Panc1 (cell line): ENCODE results near the gene FAM24A. TPM values are rescaled to one million over a fixed set of nuclear protein-coding genes. Genes with fewer than 3 reads are reported as not detected.

Experiments
- ATAC-seq: fragments of 200-7000 bp; cut with Tn5 transposase; 2 replicates; pipeline ENCODE4 v1.9.1; 2020; ENCODE audit warnings: mild to moderate bottlenecking, moderate library complexity
- BruUV-seq: library from RNA; stranded (reverse); fragments of 400-500 nt; replicated peaks from 2 replicates; lab custom pipeline; 2021; lab: Mats Ljungman, UMichigan
- CTCF ChIA-PET: fragments of 300-600 bp; sonication (Branson Sonifier 250); formaldehyde crosslinking; loops from one replicate; lab custom pipeline; 2022; ENCODE audit warnings: antibody characterized with exemption; lab: Charles Lee
- POLR2A ChIA-PET: fragments of 300-600 bp; sonication (Branson Sonifier 250); formaldehyde crosslinking; loops from one replicate; lab custom pipeline; 2022; ENCODE audit warnings: antibody characterized with exemption; lab: Charles Lee
- DNase-seq: peaks from one replicate; pipeline ENCODE4 v3.0.0-alpha.2; 2010; ENCODE audit warnings: low read depth, low spot score
- H3K27ac ChIP-seq: 2 replicates; pipeline ENCODE4 v1.5.1; 2011; ENCODE audit warnings: mild to moderate bottlenecking, low read length, inconsistent platforms
- H3K27me3 ChIP-seq: fragments of 200-500 bp; sonication (Bioruptor generic); 2 replicates; pipeline ENCODE4 v1.6.0; 2014; ENCODE audit warnings: low read length, inconsistent platforms; ENCODE audit not compliant: control insufficient read depth, insufficient read depth
- H3K36me3 ChIP-seq: fragments of 200-500 bp; sonication (Bioruptor generic); 2 replicates; pipeline ENCODE4 v1.5.1; 2014; ENCODE audit warnings: inconsistent platforms, mild to moderate bottlenecking, low read length, moderate library complexity; ENCODE audit not compliant: control insufficient read depth, insufficient read depth
- H3K4me1 ChIP-seq: 2 replicates; pipeline ENCODE4 v1.5.1; 2011; ENCODE audit warnings: inconsistent platforms, mild to moderate bottlenecking, low read length, moderate library complexity; ENCODE audit not compliant: control insufficient read depth, insufficient read depth
- H3K4me3 ChIP-seq, 2 experiments: 2 replicates each; pipeline ENCODE4 v1.5.1; 2011 to 2012; ENCODE audit warnings: low read depth in 2 of 2, low read length in 2 of 2, mild to moderate bottlenecking in 2 of 2, inconsistent platforms in 1 of 2, moderate library complexity in 1 of 2
- H3K9me3 ChIP-seq: fragments of 200-500 bp; sonication (Bioruptor generic); 2 replicates; pipeline ENCODE4 v1.5.1; 2014; ENCODE audit warnings: low read depth, mild to moderate bottlenecking, inconsistent platforms, low read length, moderate library complexity; ENCODE audit not compliant: control insufficient read depth, insufficient read depth
- CTCF ChIP-seq: fragments of 450-650 bp; IDR thresholded peaks from 2 replicates; pipeline ENCODE4 v1.5.1; 2017; ENCODE audit warnings: mild to moderate bottlenecking
- POLR2AphosphoS5 ChIP-seq: IDR thresholded peaks from 2 replicates; pipeline ENCODE4 v1.6.1; 2012; ENCODE audit warnings: mild to moderate bottlenecking, low read depth, low read length, moderate library complexity
- REST ChIP-seq, 2 experiments: IDR thresholded peaks; 2 replicates each; pipeline ENCODE4 v1.6.1; 2011 to 2012; ENCODE audit warnings: low read depth in 2 of 2, control low read depth in 1 of 2, low read length in 1 of 2, mild to moderate bottlenecking in 1 of 2, moderate library complexity in 1 of 2; ENCODE audit not compliant: insufficient read depth in 1 of 2
- SIN3A ChIP-seq: IDR thresholded peaks from 2 replicates; pipeline ENCODE4 v1.6.1; 2012; ENCODE audit warnings: low read depth, mild to moderate bottlenecking, low read length, moderate library complexity, borderline replicate concordance; ENCODE audit not compliant: insufficient read depth
- TCF7L2 ChIP-seq: IDR thresholded peaks from 2 replicates; pipeline ENCODE4 v1.6.1; 2011; ENCODE audit warnings: mild to moderate bottlenecking, low read depth, low read length, inconsistent platforms
- in situ Hi-C: cut with HindIII; loops from 2 replicates; pipeline ENCODE4 v1.10.0; 2016; ENCODE audit warnings: low sequenced_read_pairs, low pct_unique_long_range_greater_than_20kb
- intact Hi-C: fragments of 100-400 bp; cut with micrococcal nuclease; formaldehyde crosslinking; loops from one replicate; pipeline ENCODE4 v1.10.0; 2022; ENCODE audit not compliant: unreplicated experiment
- total RNA-seq: library from RNA; stranded (reverse); gene quantifications from one replicate; pipeline ENCODE4 v1.2.1, GENCODE V29; 2021; ENCODE audit not compliant: unreplicated experiment

The FAM24A gene
- total RNA-seq, 1 experiment from 2014 or later = not detected

- DNase-seq (peak; percentile 96), ATAC-seq (peak; percentile 92)
- no TSS peak for BruUV-seq
- Histone ChIP-seq H3K27me3 (no peaks in the 10 kb centered on the region), H3K27ac (peak within 1 kb of the TSS; percentile 99), H3K36me3 (peaks cover 4% of the 10 kb centered on the region; the same call in 1 of the 2 replicates), H3K9me3 (peaks cover 8% of the 10 kb centered on the region; the same call in 1 of the 2 replicates), H3K4me3 (peak within 1 kb of the TSS; percentile 97), H3K4me1 (peaks cover 24% of the 10 kb centered on the region)
- no peak; the same call in 1 of the 2 replicates for TF ChIP-seq TCF7L2
- TF ChIP-seq REST (IDR thresholded peaks at IDR 0.05; ENCODE audit: insufficient read depth in 1 of 2, low read depth in 2 of 2, low read length in 1 of 2) = peak in 1 of 2 experiments; percentile 56; a peak in 1 of 4 replicates
- TF ChIP-seq SIN3A = peak; percentile 95
- TF ChIP-seq CTCF = no peak
- peak; percentile 93 for TF ChIP-seq POLR2AphosphoS5
- intact Hi-C loops = no loop called here
- in situ Hi-C loops = no loop called here
- ChIA-PET POLR2A (no interaction called here), CTCF (no interaction called here)
Measured at GRCh38 chr10:122879339-122880273, 30.8 kb upstream of the FAM24A start, which contains the start of gene FAM24B. TSS of gene FAM24B (minus strand) at chr10:122879581. CDS start at chr10:122850515, 29,066 bp downstream.

- no peak for TF ChIP-seq REST (IDR thresholded peaks at IDR 0.05; ENCODE audit: insufficient read depth in 1 of 2, low read depth in 2 of 2, low read length in 1 of 2)
- TF ChIP-seq SIN3A = no peak
- TF ChIP-seq POLR2AphosphoS5 = no peak
- no peak for TF ChIP-seq TCF7L2
- no peak for TF ChIP-seq CTCF
- Histone ChIP-seq H3K4me1 (peaks cover 16% of the 10 kb centered on the region), H3K36me3 (peaks cover 6% of the 10 kb centered on the region; the same call in 1 of the 2 replicates), H3K27ac (no peak overlapping the region), H3K4me3 (no peak overlapping the region), H3K9me3 (no peaks in the 10 kb centered on the region), H3K27me3 (no peaks in the 10 kb centered on the region)
- BruUV-seq = no TSS peak
- CTCF ChIA-PET = no interaction called here
- in situ Hi-C loops (no loop called here), intact Hi-C loops (no loop called here)
- ATAC-seq (no peak), DNase-seq (no peak)
- POLR2A ChIA-PET = no interaction called here
Measured at GRCh38 chr10:122882766-122883165, 27.6 kb upstream of the FAM24A start.
